ENCODE results near the gene CLOCK. TPM values are rescaled to one million over a fixed set of nuclear protein-coding genes. Genes with fewer than 3 reads are reported as not detected.

The CLOCK gene
- total and polyA plus RNA-seq, 9 of the 15 experiments (the other 6 are each of a cell fraction or from before 2014, with no cell fraction given) = 3.7 to 14.4 (median 9.4) TPM

DNA sequence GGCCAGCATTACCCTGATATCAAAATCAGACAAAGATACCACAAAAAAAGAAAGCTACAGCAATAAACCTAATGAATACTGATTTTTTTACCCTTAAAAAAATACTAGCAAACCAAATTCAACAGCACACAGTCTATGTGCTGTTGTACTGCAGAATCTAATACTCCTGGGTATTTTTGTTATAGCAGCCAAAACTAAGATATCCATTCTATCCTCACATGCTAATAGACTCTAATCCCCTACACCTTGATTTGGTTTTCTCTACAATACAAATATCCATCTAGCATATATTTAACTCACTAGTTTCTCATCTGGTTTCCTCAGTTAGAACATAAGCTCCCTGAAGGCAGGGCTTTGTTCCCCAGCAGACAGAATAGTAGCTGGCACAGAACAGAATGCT lies 12.4 kb downstream of the CLOCK start:
- intact Hi-C loops (cut with micrococcal nuclease) = no loop called here
- H3K9me3 ChIP-seq (replicated peaks; ENCODE audit: control insufficient read depth, insufficient read depth, low read depth, low read length) = peaks cover 8% of the 10 kb centered on the region; the same call in 1 of the 2 replicates
- no peak overlapping the region for H3K4me2 ChIP-seq (ENCODE audit: insufficient read depth, low read length)
- H3K79me2 ChIP-seq (ENCODE audit: control insufficient read depth, insufficient read depth, low read length) = peaks cover 95% of the 10 kb centered on the region
- H3K36me3 ChIP-seq (ENCODE audit: control insufficient read depth, insufficient read depth, low read length) = peaks cover 7% of the 10 kb centered on the region; the same call in 2 of the 3 replicates
- BruUV-seq (replicated peaks) = no TSS peak
- no peaks in the 10 kb centered on the region; a peak in 1 of 5 replicates for H3K4me1 ChIP-seq (replicated peaks in 1 of 2; ENCODE audit: control insufficient read depth in 2 of 2, insufficient read depth in 2 of 2, low read length in 2 of 2)
- in situ Hi-C loops (cut with MboI) = no loop called here
- DNase-seq (ENCODE audit: extremely low read depth in 1 of 4, low spot score in 3 of 4) (no peak), FAIRE-seq (no peak), ATAC-seq (no peak)
- no peak overlapping the region for H2AFZ ChIP-seq (ENCODE audit: low read depth, low read length)
- no peak overlapping the region for H3K27ac ChIP-seq (ENCODE audit: extremely low read depth, low read depth, low read length)
- TF ChIP-seq KAT8 (IDR thresholded peaks at IDR 0.05; ENCODE audit: low read depth) (no peak), NCOR1 (IDR thresholded peaks at IDR 0.05) (no peak), FOXA3 (CRISPR knock-in tag; conservative IDR thresholded peaks at IDR 0.05 in 1 of 2, IDR thresholded peaks at IDR 0.05 in 1 of 2) (no peak), ZNF316 (IDR thresholded peaks at IDR 0.05) (peak; percentile 69)
- H3K27me3 ChIP-seq (ENCODE audit: control insufficient read depth in 2 of 2, insufficient read depth in 2 of 2, low read length in 2 of 2) = no peaks in the 10 kb centered on the region
- H3K4me3 ChIP-seq = no peak overlapping the region
- CTCF ChIA-PET (ENCODE audit: low intra/inter-chr PET ratio) = no interaction called here
- H3K9me1 ChIP-seq (ENCODE audit: control insufficient read depth, insufficient read depth, low read length) = no peaks in the 10 kb centered on the region
- POLR2A ChIA-PET = interaction anchor here (1.8 kb wide), 1 partner anchor 11 kb away, joined by 9 read pairs; no protein-coding TSS in a partner anchor
- H3K9ac ChIP-seq (ENCODE audit: insufficient read depth in 1 of 2, low read depth in 2 of 2, low read length in 2 of 2) = no peak overlapping the region
- H4K20me1 ChIP-seq (replicated peaks; ENCODE audit: control insufficient read depth, insufficient read depth, low read length) = no peaks in the 10 kb centered on the region

DNA sequence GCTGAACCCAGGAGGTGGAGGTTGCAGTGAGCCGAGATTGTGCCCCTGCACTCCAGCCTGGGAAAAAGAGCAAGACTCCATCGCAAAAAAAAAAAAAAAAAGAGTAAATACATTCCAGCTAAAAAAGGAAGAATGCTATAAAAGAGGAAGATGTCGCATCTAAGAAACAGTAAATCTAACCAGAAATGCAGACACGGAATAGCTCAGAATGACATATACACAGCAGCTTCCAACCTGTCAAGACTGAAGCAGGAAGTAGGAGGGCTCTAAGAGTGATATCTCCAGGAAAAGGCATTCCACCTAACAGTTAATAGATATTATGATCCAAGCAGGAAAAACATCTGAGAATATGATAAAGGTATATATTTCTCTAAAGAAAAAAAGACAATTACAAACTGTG lies 16.0 kb downstream of the CLOCK start:
- 88% methylated on average over 3 of the region's 4 CpGs for WGBS (ENCODE audit: insufficient coverage, low coverage, missing lambda C conversion rate)
- peaks cover 6% of the 10 kb centered on the region; the same call in 1 of the 2 replicates for H3K9me3 ChIP-seq (replicated peaks; ENCODE audit: control insufficient read depth, insufficient read depth, low read depth, low read length)
- no peak overlapping the region for H3K9ac ChIP-seq (ENCODE audit: insufficient read depth in 1 of 2, low read depth in 2 of 2, low read length in 2 of 2)
- H3K4me2 ChIP-seq (ENCODE audit: insufficient read depth, low read length) = no peak overlapping the region
- ATAC-seq (no peak), FAIRE-seq (no peak), DNase-seq (ENCODE audit: extremely low read depth in 1 of 4, low spot score in 3 of 4) (no peak)
- in situ Hi-C loops (cut with MboI) (no loop called here), intact Hi-C loops (cut with micrococcal nuclease) (no loop called here)
- H3K79me2 ChIP-seq (ENCODE audit: control insufficient read depth, insufficient read depth, low read length) = peaks cover 90% of the 10 kb centered on the region
- H3K4me3 ChIP-seq = no peak overlapping the region
- no TSS peak for BruUV-seq (replicated peaks)
- CTCF ChIA-PET (ENCODE audit: low intra/inter-chr PET ratio) = no interaction called here
- H3K4me1 ChIP-seq (replicated peaks in 1 of 2; ENCODE audit: control insufficient read depth in 2 of 2, insufficient read depth in 2 of 2, low read length in 2 of 2) = no peaks in the 10 kb centered on the region
- no peaks in the 10 kb centered on the region for H3K9me1 ChIP-seq (ENCODE audit: control insufficient read depth, insufficient read depth, low read length)
- no peak overlapping the region for H3K27ac ChIP-seq (ENCODE audit: extremely low read depth, low read depth, low read length)
- POLR2A ChIA-PET = interaction anchor here (1.3 kb wide), 1 partner anchor 11 kb away, joined by 3 read pairs; no protein-coding TSS in a partner anchor
- H4K20me1 ChIP-seq (replicated peaks; ENCODE audit: control insufficient read depth, insufficient read depth, low read length) = no peaks in the 10 kb centered on the region
- peaks cover 12% of the 10 kb centered on the region for H3K36me3 ChIP-seq (ENCODE audit: control insufficient read depth, insufficient read depth, low read length)
- H3K27me3 ChIP-seq (ENCODE audit: control insufficient read depth in 2 of 2, insufficient read depth in 2 of 2, low read length in 2 of 2) = no peaks in the 10 kb centered on the region
- H2AFZ ChIP-seq (ENCODE audit: low read depth, low read length) = no peak overlapping the region
- TF ChIP-seq MCM5 (IDR thresholded peaks at IDR 0.05; ENCODE audit: low read depth) = no peak
- TF ChIP-seq, protein P1, sequence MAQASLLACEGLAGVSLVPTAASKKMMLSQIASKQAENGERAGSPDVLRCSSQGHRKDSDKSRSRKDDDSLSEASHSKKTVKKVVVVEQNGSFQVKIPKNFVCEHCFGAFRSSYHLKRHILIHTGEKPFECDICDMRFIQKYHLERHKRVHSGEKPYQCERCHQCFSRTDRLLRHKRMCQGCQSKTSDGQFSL (CRISPR knock-in tag; IDR thresholded peaks at IDR 0.05) = no peak
- TF ChIP-seq, protein P1 (tag; IDR thresholded peaks at IDR 0.05) = no peak
- no peak for TF ChIP-seq MED1 (CRISPR knock-in tag; IDR thresholded peaks at IDR 0.05; ENCODE audit: borderline replicate concordance)
- TF ChIP-seq ZNF282 (CRISPR knock-in tag; IDR thresholded peaks at IDR 0.05) = no peak
- no peak for TF ChIP-seq YY1 (IDR thresholded peaks at IDR 0.05; ENCODE audit: borderline replicate concordance in 1 of 3, control insufficient read depth in 1 of 3, extremely low read depth in 1 of 3, insufficient read depth in 3 of 3, insufficient read length in 1 of 3, insufficient replicate concordance in 2 of 3, low read depth in 1 of 3, low read length in 2 of 3)
- TF ChIP-seq, protein P2, sequence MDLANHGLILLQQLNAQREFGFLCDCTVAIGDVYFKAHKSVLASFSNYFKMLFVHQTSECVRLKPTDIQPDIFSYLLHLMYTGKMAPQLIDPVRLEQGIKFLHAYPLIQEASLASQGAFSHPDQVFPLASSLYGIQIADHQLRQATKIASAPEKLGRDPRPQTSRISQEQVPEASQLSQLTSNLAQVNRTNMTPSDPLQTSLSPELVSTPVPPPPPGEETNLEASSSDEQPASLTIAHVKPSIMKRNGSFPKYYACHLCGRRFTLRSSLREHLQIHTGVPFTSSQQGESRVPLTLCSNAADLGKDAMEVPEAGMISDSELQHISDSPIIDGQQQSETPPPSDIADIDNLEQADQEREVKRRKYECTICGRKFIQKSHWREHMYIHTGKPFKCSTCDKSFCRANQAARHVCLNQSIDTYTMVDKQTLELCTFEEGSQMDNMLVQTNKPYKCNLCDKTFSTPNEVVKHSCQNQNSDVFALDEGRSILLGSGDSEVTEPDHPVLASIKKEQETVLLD (IDR thresholded peaks at IDR 0.05) = no peak
- TF ChIP-seq ZFP30 (CRISPR knock-in tag; IDR thresholded peaks at IDR 0.05; ENCODE audit: borderline replicate concordance) = no peak
- no peak for TF ChIP-seq ZNF507 (tag; conservative IDR thresholded peaks at IDR 0.05)
- TF ChIP-seq ILF3 (IDR thresholded peaks at IDR 0.05; ENCODE audit: borderline replicate concordance) = no peak
- TF ChIP-seq POLR2A (conservative IDR thresholded peaks at IDR 0.05) = no peak
- no peak for TF ChIP-seq SUPT5H (IDR thresholded peaks at IDR 0.05)

Data from K562 (cell line).